LNCaP clone FGC (cell line): ENCODE results near the gene TSKU.

Source experiments
- DNase-seq: peaks from one replicate; pipeline ENCODE4 v3.0.0-alpha.2; 2011; ENCODE audit warnings: low read depth
- H3K4me3 ChIP-seq: 2 replicates; pipeline ENCODE4 v1.5.1; 2011; ENCODE audit warnings: mild to moderate bottlenecking, low read depth, low read length, control low read depth
- CTCF ChIP-seq: IDR thresholded peaks from 2 replicates; pipeline ENCODE4 v1.5.1; 2012; ENCODE audit warnings: mild to moderate bottlenecking; ENCODE audit not compliant: control insufficient read depth, insufficient read depth; ENCODE audit errors: extremely low read depth

The TSKU gene

GRCh38 chr11:76738618-76739240 is 44.4 kb upstream of the TSKU start:
- H3K4me3 ChIP-seq = no peak overlapping the region
- no peak for TF ChIP-seq CTCF
- no peak for DNase-seq

GRCh38 chr11:76739798-76740197 is 43.4 kb upstream of the TSKU start:
- H3K4me3 ChIP-seq = no peak overlapping the region
- no peak for TF ChIP-seq CTCF
- DNase-seq = no peak

GRCh38 chr11:76740772-76741171 is 42.4 kb upstream of the TSKU start:
- DNase-seq = no peak
- TF ChIP-seq CTCF = no peak
- H3K4me3 ChIP-seq = no peak overlapping the region

GRCh38 chr11:76742902-76743301 is 40.3 kb upstream of the TSKU start:
- TF ChIP-seq CTCF = no peak
- DNase-seq = no peak

GRCh38 chr11:76744186-76745043 is 38.7 kb upstream of the TSKU start:
- DNase-seq = no peak
- TF ChIP-seq CTCF = no peak
- no peak overlapping the region for H3K4me3 ChIP-seq

More at GRCh38 chr11:76742902-76743301, 40.3 kb upstream of the TSKU start:
- no peak overlapping the region for H3K4me3 ChIP-seq

GRCh38 chr11:76745044-76745376 is 38.1 kb upstream of the TSKU start:
- no peak overlapping the region for H3K4me3 ChIP-seq
- no peak for DNase-seq
- no peak for TF ChIP-seq CTCF
